ENCODE results near the gene PPP5C. TPM values are rescaled to one million over a fixed set of nuclear protein-coding genes. Genes with fewer than 3 reads are reported as not detected.
"Not testable (repeated sequence)": the region's sequence is repeated elsewhere in the genome, so short reads cannot be mapped to it uniquely, and the experiment has no call there.

PPP5C gene
- total and polyA plus RNA-seq, 2 donors = 30.7 to 44.5 TPM

DNA sequence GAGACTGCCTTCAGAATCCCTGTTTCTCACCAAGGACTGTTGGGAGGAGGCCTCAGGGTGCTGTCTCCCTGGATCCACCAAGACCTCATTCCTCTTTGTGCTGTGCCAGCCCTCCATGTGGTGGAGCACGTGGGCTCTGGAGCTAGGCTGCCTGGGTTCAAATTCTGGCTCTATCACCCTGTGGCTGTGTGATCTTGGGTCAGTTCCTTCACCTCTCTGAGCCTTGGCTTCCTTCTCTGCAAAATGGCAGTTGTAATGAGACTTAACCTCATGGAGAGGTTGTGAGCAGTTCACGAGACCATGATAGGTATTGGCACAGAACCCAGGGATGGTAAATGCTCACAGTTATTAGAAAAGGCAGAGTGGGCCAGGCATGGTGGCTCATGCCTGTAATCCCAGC lies 75.5 kb downstream of the PPP5C start:
- WGBS = 82% methylated on average over 2 of the region's 2 CpGs
- no peaks in the 10 kb centered on the region for H3K4me1 ChIP-seq (ENCODE audit: insufficient read depth)
- H3K4me3 ChIP-seq (ENCODE audit: low read depth, low read length) = no peak overlapping the region
- H3K36me3 ChIP-seq (ENCODE audit: insufficient read depth) = no peaks in the 10 kb centered on the region
- H3K27ac ChIP-seq (ENCODE audit: low read depth) = no peak overlapping the region
- no peak for DNase-seq (ENCODE audit: extremely low spot score)

- WGBS = 70% methylated on average over 5 of the region's 5 CpGs
- DNase-seq (ENCODE audit: extremely low spot score) = no peak
- no peaks in the 10 kb centered on the region for H3K36me3 ChIP-seq (ENCODE audit: insufficient read depth)
Measured at GRCh38 chr19:46423188-46423587, 76.3 kb downstream of the PPP5C start.

GRCh38 chr19:46426035-46426505 lies 79.2 kb downstream of the PPP5C start:
- Histone ChIP-seq H3K4me3 (ENCODE audit: low read depth, low read length) (peak overlapping the region; percentile 34), H3K36me3 (ENCODE audit: insufficient read depth) (no peaks in the 10 kb centered on the region), H3K4me1 (ENCODE audit: insufficient read depth) (no peaks in the 10 kb centered on the region), H3K27ac (ENCODE audit: low read depth) (no peak overlapping the region)
- DNase-seq (ENCODE audit: extremely low spot score) = no peak
- WGBS = 3% methylated on average over 10 of the region's 10 CpGs

More at GRCh38 chr19:46423188-46423587, 76.3 kb downstream of the PPP5C start:
- Histone ChIP-seq H3K4me1 (ENCODE audit: insufficient read depth) (no peaks in the 10 kb centered on the region), H3K27ac (ENCODE audit: low read depth) (no peak overlapping the region), H3K4me3 (ENCODE audit: low read depth, low read length) (no peak overlapping the region)

- no peak for DNase-seq (ENCODE audit: extremely low spot score)
- Histone ChIP-seq H3K27ac (ENCODE audit: low read depth) (no peak overlapping the region), H3K4me3 (ENCODE audit: low read depth, low read length) (peak overlapping the region; percentile 34), H3K36me3 (ENCODE audit: insufficient read depth) (no peaks in the 10 kb centered on the region), H3K4me1 (ENCODE audit: insufficient read depth) (no peaks in the 10 kb centered on the region)
- WGBS = 2% methylated on average over 32 of the region's 32 CpGs
Measured at GRCh38 chr19:46426506-46427162, 79.7 kb downstream of the PPP5C start.

DNA sequence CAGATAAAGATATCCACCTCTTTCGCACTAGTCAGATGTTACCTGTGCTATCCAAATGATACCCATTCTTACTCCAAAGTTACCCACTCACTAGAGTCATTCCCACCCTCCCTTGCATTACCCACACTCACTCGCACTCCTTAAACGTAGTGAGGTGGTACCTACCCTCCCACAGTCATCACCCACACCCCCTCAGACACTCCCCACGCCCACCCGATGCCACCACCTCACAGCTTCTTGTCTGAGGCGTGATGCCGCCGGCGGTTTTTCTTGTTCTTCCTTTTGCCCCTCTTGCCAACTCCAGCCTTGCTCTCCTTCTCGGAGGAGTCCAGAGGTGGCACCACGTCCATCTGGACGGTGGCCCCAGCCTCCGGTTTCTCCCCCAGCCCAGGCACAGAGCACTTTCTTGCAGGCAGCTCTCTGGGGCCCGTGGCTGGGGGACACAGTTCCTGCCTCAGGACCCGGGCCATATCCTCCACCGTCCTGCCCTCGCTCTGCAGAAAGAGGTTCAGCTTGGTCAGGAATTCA lies 80.7 kb downstream of the PPP5C start:
- H3K4me3 ChIP-seq (ENCODE audit: low read depth, low read length) = no peak overlapping the region
- H3K27ac ChIP-seq (ENCODE audit: low read depth) = no peak overlapping the region
- no peak for DNase-seq (ENCODE audit: extremely low spot score)

DNA sequence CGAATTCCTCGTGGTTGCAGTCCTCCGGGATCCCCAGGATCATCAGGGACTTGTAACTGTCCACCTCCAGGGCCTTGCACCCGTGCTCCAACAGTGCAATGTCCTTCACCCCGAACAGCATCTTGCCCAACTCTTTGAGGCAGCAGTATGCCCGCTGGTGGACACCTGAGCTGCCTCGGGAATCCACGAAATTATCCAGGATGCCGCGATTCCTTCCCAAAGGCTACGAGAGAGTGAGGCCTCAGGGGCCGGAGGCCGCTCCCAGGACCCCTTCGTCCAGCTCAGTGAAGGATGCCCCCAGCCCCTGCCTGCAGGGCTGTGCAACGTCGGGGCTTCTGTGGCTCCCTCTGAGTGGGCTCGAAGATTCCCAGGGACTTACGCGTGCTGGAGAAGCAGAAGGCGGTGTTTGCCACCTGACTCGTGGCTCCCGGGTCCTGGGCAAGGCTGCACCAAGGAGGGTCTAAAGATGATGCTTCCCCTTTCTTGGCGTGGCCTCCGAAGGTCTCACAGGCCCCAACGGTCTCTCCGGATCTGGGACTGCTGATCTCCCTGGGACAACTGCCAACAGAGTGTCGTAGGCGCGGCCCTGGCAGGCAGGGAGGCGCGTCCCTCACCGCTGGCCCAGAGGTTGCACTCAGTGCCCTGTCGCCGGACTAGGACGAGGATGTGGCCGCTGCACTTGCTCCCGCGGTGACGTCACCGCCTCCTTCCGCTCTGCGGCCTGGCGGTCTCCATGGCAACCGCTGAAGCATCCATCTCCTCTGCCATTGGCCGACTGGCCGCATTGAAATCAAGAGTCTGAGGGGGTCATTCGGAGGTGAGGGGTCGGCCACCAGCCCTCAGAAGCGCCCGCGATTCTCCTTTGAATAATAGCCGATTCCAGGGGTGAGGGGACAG lies 81.6 kb downstream of the PPP5C start, which contains the start of gene PNMA8C:
TSS of gene PNMA8C (minus strand) at position 698 of the 897 bp plus-strand sequence. CDS start at position 121, 577 bp downstream.
- Histone ChIP-seq H3K4me3 (ENCODE audit: low read depth, low read length) (no peak within 1 kb of the TSS), H3K4me1 (ENCODE audit: insufficient read depth) (no peaks in the 10 kb centered on the region), H3K36me3 (ENCODE audit: insufficient read depth) (no peaks in the 10 kb centered on the region), H3K27ac (ENCODE audit: low read depth) (no peak within 1 kb of the TSS)
- 26% methylated on average over 52 of the region's 52 CpGs for WGBS
- DNase-seq (ENCODE audit: extremely low spot score) = no peak

More for the DNA sequence above, 80.7 kb downstream of the PPP5C start:
- Histone ChIP-seq H3K4me1 (ENCODE audit: insufficient read depth) (no peaks in the 10 kb centered on the region), H3K36me3 (ENCODE audit: insufficient read depth) (no peaks in the 10 kb centered on the region)
- WGBS = 86% methylated on average over 17 of the region's 17 CpGs

GRCh38 chr19:46429999-46430398 lies 83.1 kb downstream of the PPP5C start:
- Histone ChIP-seq H3K36me3 (ENCODE audit: insufficient read depth) (no peaks in the 10 kb centered on the region), H3K27ac (ENCODE audit: low read depth) (no peak overlapping the region), H3K4me3 (ENCODE audit: low read depth, low read length) (no peak overlapping the region), H3K4me1 (ENCODE audit: insufficient read depth) (no peaks in the 10 kb centered on the region)
- 82% methylated on average over 4 of the region's 4 CpGs for WGBS
- DNase-seq (ENCODE audit: extremely low spot score) = no peak

GRCh38 chr19:46431824-46432223 lies 84.9 kb downstream of the PPP5C start:
- Histone ChIP-seq H3K36me3 (ENCODE audit: insufficient read depth) (no peaks in the 10 kb centered on the region), H3K4me3 (ENCODE audit: low read depth, low read length) (no peak overlapping the region), H3K27ac (ENCODE audit: low read depth) (no peak overlapping the region), H3K4me1 (ENCODE audit: insufficient read depth) (no peaks in the 10 kb centered on the region)
- 63% methylated on average over 10 of the region's 10 CpGs for WGBS
- DNase-seq (ENCODE audit: extremely low spot score) = no peak

GRCh38 chr19:46433470-46433869 lies 86.6 kb downstream of the PPP5C start:
- not testable (repeated sequence) for H3K36me3 ChIP-seq (ENCODE audit: insufficient read depth); H3K27ac ChIP-seq (ENCODE audit: low read depth); DNase-seq (ENCODE audit: extremely low spot score); H3K4me1 ChIP-seq (ENCODE audit: insufficient read depth); H3K4me3 ChIP-seq (ENCODE audit: low read depth, low read length)
- WGBS = 60% methylated on average over 7 of the region's 7 CpGs

DNA sequence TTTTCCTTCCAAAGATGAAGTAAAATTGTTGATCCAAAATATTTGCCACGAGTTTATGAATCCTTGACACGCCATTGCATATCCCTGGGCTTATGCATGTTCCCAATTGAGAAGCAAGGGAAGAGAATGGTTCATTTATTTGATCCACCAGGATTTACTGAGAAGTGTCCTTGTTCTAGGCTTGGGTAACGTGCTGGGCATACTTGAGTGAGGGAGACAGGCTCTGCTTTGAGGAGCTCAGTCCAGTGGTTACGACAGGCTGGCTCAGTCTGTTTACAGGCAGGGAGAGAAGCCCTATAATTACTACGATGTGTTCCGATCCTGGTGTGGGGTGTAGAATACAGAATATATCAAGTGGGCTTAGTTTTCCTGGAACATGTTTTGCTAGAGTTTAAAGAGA lies 88.1 kb downstream of the PPP5C start:
- Histone ChIP-seq H3K4me3 (ENCODE audit: low read depth, low read length) (no peak overlapping the region), H3K4me1 (ENCODE audit: insufficient read depth) (no peaks in the 10 kb centered on the region), H3K27ac (ENCODE audit: low read depth) (no peak overlapping the region), H3K36me3 (ENCODE audit: insufficient read depth) (no peaks in the 10 kb centered on the region)
- no peak for DNase-seq (ENCODE audit: extremely low spot score)
- 34% methylated on average over 6 of the region's 6 CpGs for WGBS

- 98% methylated on average over 4 of the region's 4 CpGs for WGBS
- not testable (repeated sequence) for DNase-seq (ENCODE audit: extremely low spot score); H3K36me3 ChIP-seq (ENCODE audit: insufficient read depth); H3K4me3 ChIP-seq (ENCODE audit: low read depth, low read length); H3K27ac ChIP-seq (ENCODE audit: low read depth); H3K4me1 ChIP-seq (ENCODE audit: insufficient read depth)
Measured at GRCh38 chr19:46435689-46436088, 88.8 kb downstream of the PPP5C start.

All from urinary bladder (tissue), 4 donors.